Stimulated activated memory B cell treated with anti-CD40 and anti-IgM and Interleukin-4, amounts not matched to agents 10 μg/mL and 1 μg/mL and 100 μg/mL, for 72 hours (primary cell): ENCODE measurements around the gene NSFL1C.

Experiments
- ATAC-seq: fragments of 150-1000 bp; cut with Tn5 transposase; 2 replicates; pipeline ENCODE4 v1.10.0; 2021
- H3K27ac Mint-ChIP-seq: one replicate; pipeline ENCODE4 v1.8.0; 2022; ENCODE audit warnings: mild to moderate bottlenecking, mixed read lengths
- H3K27me3 Mint-ChIP-seq: one replicate; pipeline ENCODE4 v1.8.0; 2022; ENCODE audit warnings: mixed read lengths
- H3K36me3 Mint-ChIP-seq: one replicate; pipeline ENCODE4 v1.8.0; 2022; ENCODE audit warnings: mixed read lengths
- H3K4me1 Mint-ChIP-seq: one replicate; pipeline ENCODE4 v1.8.0; 2022; ENCODE audit warnings: mixed read lengths
- H3K4me3 Mint-ChIP-seq: one replicate; pipeline ENCODE4 v1.8.0; 2022; ENCODE audit warnings: mild to moderate bottlenecking, moderate library complexity, mixed read lengths
- H3K9me3 Mint-ChIP-seq: one replicate; pipeline ENCODE4 v1.8.0; 2022; ENCODE audit warnings: mixed read lengths

The NSFL1C gene

DNA sequence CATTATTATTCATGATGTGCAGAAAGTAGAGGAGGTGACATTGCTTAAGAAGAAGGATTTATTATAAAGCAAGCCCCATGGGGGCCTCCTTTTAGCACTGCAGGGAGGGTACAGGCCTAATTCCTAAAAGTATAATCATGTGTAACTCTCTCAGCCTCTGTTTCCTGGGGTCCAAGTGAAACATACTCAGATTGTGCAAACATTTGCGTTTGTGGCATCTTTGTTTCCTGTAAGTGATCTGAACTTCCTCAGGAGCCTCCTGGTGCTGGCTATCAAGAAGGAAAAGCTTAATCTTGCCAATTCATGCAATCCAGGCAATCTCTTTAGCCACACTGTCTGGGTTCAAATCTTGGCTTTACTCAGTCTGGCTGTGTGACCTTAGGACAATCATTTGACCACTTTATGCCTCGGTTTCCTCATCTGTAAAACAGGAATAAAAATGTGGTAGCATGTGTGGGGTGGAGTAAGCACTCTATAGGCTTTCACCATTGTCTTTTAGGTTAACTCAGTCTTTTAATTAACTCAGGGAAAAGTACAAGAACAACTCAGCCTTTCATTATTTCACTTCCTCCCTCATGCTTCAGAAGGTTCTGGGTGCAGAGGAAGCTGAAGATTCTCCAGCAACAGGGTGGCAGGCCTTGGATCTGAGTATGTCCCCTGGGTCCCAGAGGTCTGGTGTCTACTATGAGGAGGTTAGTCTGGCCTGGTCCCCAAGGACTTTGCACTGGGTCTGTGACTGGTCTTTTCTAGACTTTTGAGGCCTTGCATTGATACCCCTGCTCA is 25.4 kb upstream of the NSFL1C start:
- Mint-ChIP-seq H3K9me3 (no peaks in the 10 kb centered on the region), H3K36me3 (no peaks in the 10 kb centered on the region), H3K4me3 (no peak overlapping the region), H3K4me1 (peaks cover 38% of the 10 kb centered on the region), H3K27ac (no peak overlapping the region), H3K27me3 (peaks cover 27% of the 10 kb centered on the region)
- peak; percentile 81 for ATAC-seq

DNA sequence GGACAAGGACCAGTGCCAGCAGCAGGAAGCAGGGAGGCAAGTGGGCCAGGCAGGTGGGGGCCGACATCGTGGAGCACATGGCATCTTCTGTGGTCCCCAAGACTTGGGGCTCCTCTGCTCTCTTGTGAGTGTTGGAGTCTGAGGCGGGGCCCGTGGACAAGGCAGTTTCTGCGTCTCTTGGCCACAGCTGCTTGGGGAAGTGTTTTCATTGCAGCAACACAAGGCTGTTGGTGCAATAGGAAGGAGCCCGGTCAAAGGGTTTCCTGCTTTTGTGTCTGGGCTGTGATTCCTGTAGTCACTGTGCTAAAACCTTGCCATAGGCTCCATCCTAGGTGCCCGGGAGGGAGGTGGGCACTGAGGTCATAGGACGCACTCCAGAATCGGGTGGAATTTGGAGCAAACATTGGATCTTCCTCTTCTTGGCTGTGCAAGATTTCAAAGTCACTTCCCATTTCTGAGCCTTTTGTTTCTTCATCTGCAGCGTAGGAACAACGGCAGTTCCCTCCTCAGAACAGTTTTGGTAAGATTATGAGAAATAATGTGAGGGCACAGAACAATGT is 24.7 kb upstream of the NSFL1C start, which contains the start of gene SIRPB2:
Gene SIRPB2 (minus strand): TSS at position 140 of the 560 bp plus-strand sequence. CDS start 61 bp downstream, at position 79.
- Mint-ChIP-seq H3K9me3 (no peaks in the 10 kb centered on the region), H3K4me1 (peaks cover 38% of the 10 kb centered on the region), H3K27ac (no peak within 1 kb of the TSS), H3K27me3 (peaks cover 20% of the 10 kb centered on the region), H3K4me3 (no peak within 1 kb of the TSS), H3K36me3 (no peaks in the 10 kb centered on the region)
- ATAC-seq, result no peak

DNA sequence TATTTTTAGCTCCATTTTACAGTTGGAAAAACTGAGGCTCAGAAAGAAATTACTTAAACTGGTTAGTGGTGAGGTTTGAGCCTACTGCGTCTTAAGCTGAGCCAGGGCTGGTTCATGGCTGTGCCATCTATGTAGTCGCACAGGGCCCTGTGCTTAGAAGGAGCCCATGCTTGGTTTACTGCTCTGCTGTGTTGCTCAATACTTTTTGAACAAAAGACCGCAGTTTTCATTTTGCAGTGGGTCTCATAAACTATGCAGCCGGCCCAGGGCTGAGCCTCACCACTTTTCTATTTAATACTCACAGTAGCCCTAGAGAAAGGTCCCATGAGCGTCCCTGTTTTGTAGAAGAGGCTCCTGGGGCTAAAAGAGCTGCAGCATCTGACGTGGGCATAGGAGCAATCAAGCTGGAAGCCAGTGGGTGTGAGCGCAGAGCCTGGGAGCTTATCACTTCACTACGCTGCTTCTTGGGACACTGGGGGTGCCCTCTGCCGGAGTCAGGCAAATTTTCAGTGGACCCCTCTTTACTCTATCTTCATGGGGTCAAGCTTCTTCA is 24.1 kb upstream of the NSFL1C start:
- ATAC-seq, result no peak
- Mint-ChIP-seq H3K36me3 (no peaks in the 10 kb centered on the region), H3K4me1 (peaks cover 38% of the 10 kb centered on the region), H3K4me3 (no peak overlapping the region), H3K27me3 (peaks cover 19% of the 10 kb centered on the region), H3K9me3 (no peaks in the 10 kb centered on the region), H3K27ac (no peak overlapping the region)

DNA sequence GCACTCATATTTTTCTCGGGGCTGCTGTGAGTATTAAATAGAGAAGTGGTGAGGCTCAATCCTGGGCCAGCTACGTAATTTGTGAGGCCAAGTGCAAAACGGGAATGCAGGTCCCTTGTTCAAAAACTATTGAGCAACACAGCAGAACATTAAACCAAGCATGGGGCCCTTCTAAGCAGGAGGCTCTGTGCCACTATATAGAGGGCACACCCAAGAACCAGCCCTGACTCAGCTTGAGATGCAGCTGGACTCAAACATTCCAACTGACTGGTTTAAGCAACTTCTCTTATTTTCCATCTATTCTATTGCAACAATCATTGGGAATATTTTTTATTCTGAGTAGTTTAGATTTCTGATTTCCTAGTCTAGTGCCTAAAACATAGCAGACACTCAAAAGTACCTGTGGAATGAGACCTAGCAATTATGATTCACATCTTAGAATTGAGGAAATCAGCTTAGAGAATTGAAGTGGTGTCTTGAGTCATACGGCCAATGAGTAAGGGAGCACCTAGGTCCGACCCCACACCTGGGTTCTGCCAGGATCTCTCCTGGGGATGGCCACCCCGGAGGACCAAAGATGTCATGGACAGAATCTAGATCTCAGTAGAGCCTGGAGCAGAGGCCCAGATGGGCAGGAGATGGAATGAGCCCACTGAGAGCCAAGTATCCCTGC is 23.3 kb upstream of the NSFL1C start:
- no peaks in the 10 kb centered on the region for H3K9me3 Mint-ChIP-seq
- peaks cover 33% of the 10 kb centered on the region for H3K4me1 Mint-ChIP-seq
- H3K36me3 Mint-ChIP-seq, result no peaks in the 10 kb centered on the region
- H3K27ac Mint-ChIP-seq, result no peak overlapping the region
- no peak for ATAC-seq
- peaks cover 27% of the 10 kb centered on the region for H3K27me3 Mint-ChIP-seq
- H3K4me3 Mint-ChIP-seq, result no peak overlapping the region

DNA sequence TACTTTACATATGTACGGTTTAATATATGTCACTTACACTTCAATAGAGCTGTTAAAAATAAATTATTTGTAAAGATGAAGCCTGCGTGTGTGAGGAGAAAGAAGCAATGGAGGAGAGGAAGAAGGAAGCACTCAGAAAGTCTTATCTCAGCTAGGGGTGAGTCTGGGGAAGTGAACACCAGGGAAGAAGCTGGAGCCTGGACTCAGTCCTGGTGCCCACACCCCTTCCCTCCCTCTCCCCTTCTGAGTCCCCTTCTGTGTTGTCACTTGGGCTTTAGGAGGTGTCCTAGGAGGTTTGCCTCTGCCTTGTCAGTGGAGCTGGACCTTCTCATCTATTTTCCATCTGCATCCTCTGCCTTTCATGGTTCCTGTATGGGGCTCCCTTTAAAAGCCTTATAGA is 22.7 kb upstream of the NSFL1C start:
- Mint-ChIP-seq H3K4me1 (peaks cover 28% of the 10 kb centered on the region), H3K9me3 (no peaks in the 10 kb centered on the region), H3K27me3 (peaks cover 33% of the 10 kb centered on the region), H3K27ac (no peak overlapping the region), H3K4me3 (no peak overlapping the region), H3K36me3 (no peaks in the 10 kb centered on the region)
- no peak for ATAC-seq

DNA sequence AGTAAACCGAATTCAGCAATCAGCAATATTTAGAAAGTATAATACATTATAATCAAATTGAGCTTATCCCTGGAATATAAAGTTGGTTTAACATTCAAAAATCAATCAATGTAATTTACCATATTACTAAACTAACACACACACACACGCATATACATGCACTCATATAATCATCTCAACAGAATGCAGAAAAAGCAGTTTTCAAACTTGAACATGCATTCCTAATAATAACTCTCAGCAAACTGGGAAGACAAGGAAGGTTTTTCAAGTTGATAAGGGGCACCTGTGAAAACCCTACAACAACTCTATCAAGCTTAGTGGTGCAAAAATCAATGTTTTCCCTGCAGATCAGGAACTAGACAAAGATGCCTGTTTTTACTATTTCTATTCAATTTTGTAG is 19.9 kb upstream of the NSFL1C start:
- Mint-ChIP-seq H3K27ac (no peak overlapping the region), H3K27me3 (peaks cover 61% of the 10 kb centered on the region), H3K36me3 (no peaks in the 10 kb centered on the region), H3K9me3 (no peaks in the 10 kb centered on the region), H3K4me1 (peaks cover 7% of the 10 kb centered on the region), H3K4me3 (no peak overlapping the region)
- ATAC-seq, result no peak

DNA sequence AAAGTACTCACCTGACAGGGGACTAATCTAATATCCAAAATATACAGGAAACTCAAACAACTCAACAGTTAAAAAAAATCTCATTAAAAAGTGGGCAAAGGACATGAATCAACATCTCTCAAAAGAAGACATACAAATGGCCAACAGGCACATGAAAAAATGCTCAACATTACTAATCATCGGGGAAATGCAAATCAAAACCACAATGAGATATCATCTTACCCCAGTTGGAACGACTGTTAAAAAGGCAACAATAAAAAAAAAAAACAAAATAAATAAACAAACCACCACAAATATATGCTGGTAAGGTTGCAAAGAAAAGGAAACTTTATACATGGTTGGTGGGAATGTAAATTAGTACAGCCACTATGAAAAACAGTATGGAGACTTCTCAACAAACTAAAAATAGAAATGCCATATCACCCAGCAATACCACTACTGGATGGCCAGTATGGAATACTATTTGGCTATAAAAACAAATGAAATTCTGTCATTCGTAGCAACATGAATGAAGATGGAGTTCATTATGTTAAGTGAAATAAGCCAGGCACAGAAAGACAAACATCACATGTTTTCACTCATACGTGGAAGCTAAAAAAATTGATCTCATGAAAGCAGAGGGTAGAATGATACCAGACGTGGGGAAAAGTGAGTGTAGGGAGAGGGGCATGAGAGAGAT is 17.9 kb upstream of the NSFL1C start:
- Mint-ChIP-seq H3K9me3 (no peaks in the 10 kb centered on the region), H3K27me3 (peaks cover 62% of the 10 kb centered on the region), H3K27ac (no peak overlapping the region), H3K36me3 (no peaks in the 10 kb centered on the region), H3K4me1 (no peaks in the 10 kb centered on the region), H3K4me3 (no peak overlapping the region)
- ATAC-seq, result no peak

DNA sequence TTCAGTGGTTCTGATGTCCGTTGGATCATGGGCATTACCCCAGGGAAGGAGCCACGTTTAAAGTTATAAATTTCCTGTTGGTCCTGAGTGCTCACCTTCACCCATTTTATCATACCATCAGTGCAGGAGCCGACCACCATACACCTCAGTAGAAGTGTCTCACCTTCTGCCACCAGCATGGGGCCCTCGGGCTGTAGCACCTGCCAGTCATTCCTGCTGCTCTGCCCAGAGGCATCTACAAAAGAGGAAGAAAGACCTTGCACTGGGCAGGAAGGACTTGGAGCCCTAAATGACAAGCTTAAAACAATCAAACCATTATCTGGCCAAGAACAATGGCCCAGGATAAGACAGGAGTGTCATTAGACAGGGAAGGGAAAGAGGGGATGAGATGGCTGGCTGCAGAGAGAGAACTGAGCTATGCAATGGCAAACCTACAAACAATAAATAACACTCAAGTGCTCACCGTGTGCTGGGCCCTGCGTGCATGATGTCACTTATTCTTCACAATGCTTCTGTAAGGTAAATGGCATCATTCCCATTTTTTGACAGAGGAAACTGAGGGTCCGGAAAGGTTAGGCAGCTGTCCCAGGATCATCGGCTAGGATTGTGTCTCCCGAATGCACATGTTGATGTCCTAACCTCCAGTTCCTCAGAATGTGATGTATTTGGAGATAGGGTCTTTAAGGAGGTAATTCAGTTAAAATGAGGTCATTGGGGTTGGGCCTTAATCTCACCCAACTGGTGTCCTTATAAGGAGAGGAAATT is 13.4 kb upstream of the NSFL1C start:
- no peaks in the 10 kb centered on the region for H3K9me3 Mint-ChIP-seq
- H3K36me3 Mint-ChIP-seq, result no peaks in the 10 kb centered on the region
- no peak overlapping the region for H3K4me3 Mint-ChIP-seq
- H3K4me1 Mint-ChIP-seq, result no peaks in the 10 kb centered on the region
- peaks cover 52% of the 10 kb centered on the region for H3K27me3 Mint-ChIP-seq
- no peak overlapping the region for H3K27ac Mint-ChIP-seq
- ATAC-seq, result no peak

DNA sequence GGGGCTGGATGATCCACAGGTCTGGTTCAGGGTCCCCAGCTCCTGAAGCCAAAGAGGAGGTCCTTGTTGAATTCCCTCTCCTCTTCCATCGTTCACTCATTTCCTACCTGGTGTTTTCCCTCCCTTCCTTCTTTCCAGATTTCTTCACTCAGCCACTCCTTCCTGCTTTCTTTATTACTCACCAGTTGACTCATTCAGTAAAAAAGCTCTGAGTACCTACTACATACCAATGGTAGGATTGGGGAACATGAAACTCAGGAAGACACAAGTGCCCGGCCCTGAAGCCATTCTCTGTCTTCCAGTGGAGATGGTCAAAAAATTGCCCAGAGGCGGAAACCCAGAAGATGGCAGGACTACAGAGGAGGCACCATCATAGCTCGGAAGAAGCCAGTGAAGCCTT is 11.9 kb upstream of the NSFL1C start:
- Mint-ChIP-seq H3K36me3 (no peaks in the 10 kb centered on the region), H3K27ac (no peak overlapping the region), H3K4me3 (no peak overlapping the region), H3K9me3 (no peaks in the 10 kb centered on the region), H3K4me1 (no peaks in the 10 kb centered on the region), H3K27me3 (peaks cover 38% of the 10 kb centered on the region)
- no peak for ATAC-seq

DNA sequence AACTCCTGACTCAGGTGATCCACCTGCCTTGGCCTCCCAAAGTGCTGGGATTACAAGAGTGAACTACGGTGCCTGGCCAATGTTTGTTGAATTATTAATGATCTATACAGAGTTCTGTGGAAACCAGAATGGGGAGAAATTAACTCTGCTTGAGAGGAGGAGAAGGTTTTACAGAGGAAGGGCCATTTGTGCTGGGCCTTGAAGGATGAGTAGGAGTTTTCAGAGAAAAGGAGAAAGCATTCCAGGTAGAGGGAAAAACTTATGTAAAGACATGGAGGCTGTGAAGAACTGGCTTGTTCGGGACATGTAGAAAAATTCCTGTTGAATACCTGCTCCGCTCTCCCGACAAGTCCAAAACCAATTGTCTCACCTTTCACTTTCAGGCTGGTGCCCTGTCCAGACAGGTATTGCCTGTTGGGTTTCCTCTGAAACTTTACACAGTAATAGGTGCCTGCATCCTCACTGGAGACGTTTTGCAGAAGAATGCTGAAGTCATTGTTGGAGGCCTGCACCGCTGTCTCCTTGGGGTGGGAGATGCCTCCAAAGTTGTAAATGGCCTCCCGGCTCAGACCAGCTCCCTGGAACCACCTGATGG is 11.3 kb upstream of the NSFL1C start:
- H3K4me3 Mint-ChIP-seq, result no peak overlapping the region
- H3K27me3 Mint-ChIP-seq, result peaks cover 32% of the 10 kb centered on the region
- no peaks in the 10 kb centered on the region for H3K36me3 Mint-ChIP-seq
- no peak overlapping the region for H3K27ac Mint-ChIP-seq
- H3K4me1 Mint-ChIP-seq, result peaks cover 5% of the 10 kb centered on the region
- no peak for ATAC-seq
- H3K9me3 Mint-ChIP-seq, result no peaks in the 10 kb centered on the region

DNA sequence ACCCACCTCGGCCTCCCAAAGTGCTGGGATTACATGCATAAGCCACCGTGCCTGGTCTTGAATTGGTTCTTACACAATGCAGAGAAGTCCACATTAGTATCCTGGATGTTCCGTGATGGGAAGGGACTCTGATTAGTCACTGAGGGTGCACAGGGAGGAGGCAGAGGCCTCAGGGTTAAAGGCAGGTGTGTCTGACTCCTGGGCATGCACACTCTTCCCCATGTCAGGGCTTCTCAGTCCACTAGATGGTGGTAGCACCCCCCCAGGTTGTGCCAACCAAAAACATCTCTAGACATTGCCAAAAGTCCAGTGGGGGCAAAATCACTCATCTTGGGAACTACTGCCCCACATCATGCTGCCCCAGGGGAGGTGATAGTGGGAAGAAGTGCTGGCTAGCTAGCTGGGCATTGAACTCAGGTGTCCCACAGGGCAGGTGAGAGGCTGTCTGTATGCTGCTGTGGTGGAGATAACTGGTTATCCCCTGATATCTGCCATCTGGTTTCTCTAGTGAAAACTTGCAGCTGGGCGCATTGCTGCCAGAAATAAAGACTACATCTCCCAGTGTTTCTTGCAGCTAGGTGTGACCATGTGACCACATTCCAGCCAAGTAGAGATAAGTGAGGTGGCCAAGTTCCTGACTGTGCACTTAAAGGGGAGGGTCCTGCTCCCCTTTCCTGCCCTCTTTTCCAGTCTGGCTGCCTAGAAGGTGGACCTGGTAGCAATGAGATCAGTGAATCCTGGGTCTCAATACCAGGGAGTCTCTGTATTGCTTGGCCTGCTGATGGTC is 8.4 kb upstream of the NSFL1C start:
- H3K9me3 Mint-ChIP-seq, result no peaks in the 10 kb centered on the region
- peaks cover 25% of the 10 kb centered on the region for H3K4me1 Mint-ChIP-seq
- no peak overlapping the region for H3K4me3 Mint-ChIP-seq
- no peaks in the 10 kb centered on the region for H3K36me3 Mint-ChIP-seq
- ATAC-seq, result no peak
- H3K27me3 Mint-ChIP-seq, result peaks cover 17% of the 10 kb centered on the region
- H3K27ac Mint-ChIP-seq, result no peak overlapping the region

DNA sequence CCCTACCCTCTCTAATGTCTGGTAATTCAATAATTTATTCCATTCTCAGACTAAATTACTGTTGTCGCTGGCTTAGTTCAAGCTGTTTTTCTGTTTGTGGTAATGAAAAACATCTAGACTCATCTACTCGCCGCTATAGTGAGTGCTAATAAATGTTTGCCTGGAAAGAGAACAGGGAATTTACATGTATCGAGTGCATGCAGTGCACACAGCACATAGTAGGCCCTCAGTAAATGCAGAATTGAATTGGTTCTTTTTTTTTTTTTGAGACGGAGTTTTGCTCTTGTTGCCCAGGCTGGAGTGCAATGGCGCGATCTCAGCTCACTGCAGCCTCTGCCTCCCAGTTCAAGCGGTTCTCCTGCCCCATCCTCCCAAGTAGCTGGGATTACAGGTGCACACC is 7.7 kb upstream of the NSFL1C start:
- Mint-ChIP-seq H3K27ac (no peak overlapping the region), H3K9me3 (no peaks in the 10 kb centered on the region), H3K4me1 (peaks cover 32% of the 10 kb centered on the region), H3K36me3 (no peaks in the 10 kb centered on the region), H3K4me3 (no peak overlapping the region), H3K27me3 (peaks cover 17% of the 10 kb centered on the region)
- ATAC-seq, result no peak

DNA sequence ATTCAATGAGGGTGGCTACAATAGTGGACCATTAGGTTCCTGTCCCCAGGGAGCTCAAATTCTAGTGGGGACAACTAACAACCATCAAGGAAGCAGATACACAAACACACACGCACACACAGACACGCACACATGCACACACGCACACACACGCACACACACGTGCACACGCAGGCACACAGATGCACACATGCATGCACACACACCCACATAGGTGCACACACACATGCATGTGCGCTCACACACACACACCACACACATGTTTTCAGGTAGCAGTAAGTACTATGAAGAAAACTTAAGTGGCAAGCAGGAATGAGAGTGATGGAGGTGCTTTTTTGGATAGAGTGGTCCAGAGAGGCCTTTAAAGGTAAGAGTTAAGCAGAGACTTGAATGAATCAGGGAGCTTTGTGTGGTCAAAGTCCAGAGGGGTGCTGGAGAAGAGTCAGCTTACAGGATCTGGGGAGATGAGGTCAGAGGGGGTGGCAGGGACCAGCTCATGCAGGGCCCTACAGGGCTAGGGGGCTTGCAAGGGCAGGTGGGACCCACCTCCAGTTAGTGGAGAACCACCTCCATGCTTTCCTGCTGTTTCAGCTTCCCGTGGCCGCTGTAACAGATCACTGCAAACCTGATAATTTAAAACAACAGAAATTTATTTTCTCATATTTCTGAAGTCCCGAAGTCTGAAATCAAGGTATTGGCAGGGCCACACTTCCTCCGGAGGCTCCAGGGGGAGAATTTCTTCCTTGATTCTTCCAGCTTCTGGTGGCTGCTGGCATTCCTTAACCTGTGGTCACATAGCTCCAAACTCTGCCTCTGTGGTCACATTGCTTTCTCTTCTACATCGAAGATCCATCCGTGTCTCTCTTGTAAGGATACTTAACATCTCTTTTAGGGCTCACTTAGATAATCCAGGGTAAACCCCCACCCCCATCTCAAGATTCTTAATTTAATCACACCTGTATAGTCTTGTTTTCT is 6.9 kb upstream of the NSFL1C start:
- Mint-ChIP-seq H3K4me3 (no peak overlapping the region), H3K9me3 (no peaks in the 10 kb centered on the region), H3K36me3 (no peaks in the 10 kb centered on the region), H3K27me3 (peaks cover 12% of the 10 kb centered on the region), H3K4me1 (peaks cover 34% of the 10 kb centered on the region), H3K27ac (peak overlapping the region; percentile 61)
- ATAC-seq, result no peak
